HG02885 (cell line): ENCODE measurements around the gene RNF135.
A peak's percentile ranks its signal among the peaks of the same experiment; 100 is the strongest.
"Not testable (repeated sequence)": the region's sequence is repeated elsewhere in the genome, so short reads cannot be mapped to it uniquely, and the experiment has no call there.

Source experiments
- ATAC-seq: cut with Tn5 transposase; IDR thresholded peaks from one replicate; pipeline ENCODE4 v1.9.1; 2021; ENCODE audit warnings: mild to moderate bottlenecking; ENCODE audit not compliant: unreplicated experiment, poor library complexity

The RNF135 gene

GRCh38 chr17:30996486-30996885 lies 25.6 kb downstream of the RNF135 start:
- ATAC-seq: no peak

GRCh38 chr17:30997270-30997669 lies 26.4 kb downstream of the RNF135 start:
- no peak for ATAC-seq

GRCh38 chr17:30997842-30998241 lies 27.0 kb downstream of the RNF135 start:
- ATAC-seq: no peak

GRCh38 chr17:31002047-31002446 lies 31.2 kb downstream of the RNF135 start:
- ATAC-seq: no peak

- no peak for ATAC-seq
Measured at GRCh38 chr17:31003225-31003866, 32.5 kb downstream of the RNF135 start.

- ATAC-seq: no peak
Measured at GRCh38 chr17:31004160-31004559, 33.3 kb downstream of the RNF135 start.

- no peak for ATAC-seq
Measured at GRCh38 chr17:31007695-31008373, 37.0 kb downstream of the RNF135 start.

GRCh38 chr17:31008374-31009041 lies 37.7 kb downstream of the RNF135 start:
- peak; percentile 59 for ATAC-seq

- ATAC-seq: not testable (repeated sequence)
Measured at GRCh38 chr17:31009042-31009702, 38.3 kb downstream of the RNF135 start.

GRCh38 chr17:31010014-31010413 lies 39.2 kb downstream of the RNF135 start:
- ATAC-seq: not testable (repeated sequence)

- no peak for ATAC-seq
Measured at GRCh38 chr17:31013844-31014243, 43.0 kb downstream of the RNF135 start.

- no peak for ATAC-seq
Measured at GRCh38 chr17:31015639-31016038, 44.8 kb downstream of the RNF135 start.

- ATAC-seq: no peak
Measured at GRCh38 chr17:31019004-31019403, 48.2 kb downstream of the RNF135 start.

- ATAC-seq: not testable (repeated sequence)
Measured at GRCh38 chr17:31023171-31023570, 52.3 kb downstream of the RNF135 start.

GRCh38 chr17:31031841-31032240 lies 61.0 kb downstream of the RNF135 start:
- no peak for ATAC-seq

- ATAC-seq: not testable (repeated sequence)
Measured at GRCh38 chr17:31035611-31036010, 64.8 kb downstream of the RNF135 start.

- not testable (repeated sequence) for ATAC-seq
Measured at GRCh38 chr17:31040837-31041236, 70.0 kb downstream of the RNF135 start.

GRCh38 chr17:31042378-31042777 lies 71.5 kb downstream of the RNF135 start:
- ATAC-seq: not testable (repeated sequence)

- not testable (repeated sequence) for ATAC-seq
Measured at GRCh38 chr17:31046856-31047425, 76.1 kb downstream of the RNF135 start.

GRCh38 chr17:31048142-31048541 lies 77.3 kb downstream of the RNF135 start:
- no peak for ATAC-seq

- no peak for ATAC-seq
Measured at GRCh38 chr17:31048780-31049179, 77.9 kb downstream of the RNF135 start.
